ENCODE data around the gene SHANK1.
"Not testable (repeated sequence)": the region's sequence is repeated elsewhere in the genome, so short reads cannot be mapped to it uniquely, and the experiment has no call there.

The SHANK1 gene

DNA sequence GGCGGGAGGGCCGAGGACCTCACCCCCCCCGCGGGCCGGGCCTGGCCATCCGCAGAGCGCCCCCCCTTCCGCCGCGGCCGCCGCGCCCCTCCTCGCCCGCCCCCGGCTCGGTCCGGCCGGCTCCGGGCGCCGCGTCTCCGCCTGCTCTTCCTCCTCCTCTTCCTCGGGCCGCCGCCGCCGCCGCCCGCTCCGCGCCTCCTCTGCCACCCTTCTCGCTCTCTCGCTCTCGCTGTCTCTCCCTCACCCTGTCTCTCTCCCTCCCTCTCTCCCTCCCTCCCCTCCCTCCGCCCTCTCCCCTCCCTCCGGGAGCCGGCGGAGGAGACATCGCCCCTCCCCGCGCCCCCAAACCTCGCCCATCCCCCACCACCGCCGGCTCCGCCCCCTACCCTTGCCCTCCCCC is at the start of gene SHANK1:
SHANK1 (minus strand) TSS at position 237 of the 400 bp plus-strand sequence. CDS start 2,883 bp downstream, outside the sequence.
- Histone ChIP-seq H3K36me3 (ENCODE audit: insufficient read depth, low read length) (no peaks in the 10 kb centered on the region), H3K27me3 (ENCODE audit: insufficient read depth, low read length, poor library complexity, severe bottlenecking) (no peaks in the 10 kb centered on the region), H3K9me2 (replicated peaks; ENCODE audit: low read depth, low read length) (no peaks in the 10 kb centered on the region), H3K4me2 (ENCODE audit: low read depth, low read length, poor library complexity, severe bottlenecking) (peak within 1 kb of the TSS; percentile 51), H3K9me3 (ENCODE audit: insufficient read depth, low read depth, low read length) (no peaks in the 10 kb centered on the region), H3K4me3 (ENCODE audit: low read length, poor library complexity, severe bottlenecking) (peak within 1 kb of the TSS; percentile 38), H3K9ac (ENCODE audit: low read depth, low read length, poor library complexity, severe bottlenecking) (no peak within 1 kb of the TSS), H3K4me1 (ENCODE audit: insufficient read depth, low read length, poor library complexity, severe bottlenecking) (no peaks in the 10 kb centered on the region), H3K79me2 (ENCODE audit: insufficient read depth, low read length) (no peaks in the 10 kb centered on the region), H2AFZ (ENCODE audit: low read length) (no peak within 1 kb of the TSS), H4K20me1 (ENCODE audit: insufficient read depth, low read length, poor library complexity, severe bottlenecking) (no peaks in the 10 kb centered on the region), H3F3A (ENCODE audit: low read depth) (no peaks in the 10 kb centered on the region)
- no peak for TF ChIP-seq EZH2phosphoT487 (IDR thresholded peaks at IDR 0.05; ENCODE audit: borderline replicate concordance)
- TF ChIP-seq, protein P1, sequence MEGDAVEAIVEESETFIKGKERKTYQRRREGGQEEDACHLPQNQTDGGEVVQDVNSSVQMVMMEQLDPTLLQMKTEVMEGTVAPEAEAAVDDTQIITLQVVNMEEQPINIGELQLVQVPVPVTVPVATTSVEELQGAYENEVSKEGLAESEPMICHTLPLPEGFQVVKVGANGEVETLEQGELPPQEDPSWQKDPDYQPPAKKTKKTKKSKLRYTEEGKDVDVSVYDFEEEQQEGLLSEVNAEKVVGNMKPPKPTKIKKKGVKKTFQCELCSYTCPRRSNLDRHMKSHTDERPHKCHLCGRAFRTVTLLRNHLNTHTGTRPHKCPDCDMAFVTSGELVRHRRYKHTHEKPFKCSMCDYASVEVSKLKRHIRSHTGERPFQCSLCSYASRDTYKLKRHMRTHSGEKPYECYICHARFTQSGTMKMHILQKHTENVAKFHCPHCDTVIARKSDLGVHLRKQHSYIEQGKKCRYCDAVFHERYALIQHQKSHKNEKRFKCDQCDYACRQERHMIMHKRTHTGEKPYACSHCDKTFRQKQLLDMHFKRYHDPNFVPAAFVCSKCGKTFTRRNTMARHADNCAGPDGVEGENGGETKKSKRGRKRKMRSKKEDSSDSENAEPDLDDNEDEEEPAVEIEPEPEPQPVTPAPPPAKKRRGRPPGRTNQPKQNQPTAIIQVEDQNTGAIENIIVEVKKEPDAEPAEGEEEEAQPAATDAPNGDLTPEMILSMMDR (conservative IDR thresholded peaks at IDR 0.05; ENCODE audit: low read length), result no peak

DNA sequence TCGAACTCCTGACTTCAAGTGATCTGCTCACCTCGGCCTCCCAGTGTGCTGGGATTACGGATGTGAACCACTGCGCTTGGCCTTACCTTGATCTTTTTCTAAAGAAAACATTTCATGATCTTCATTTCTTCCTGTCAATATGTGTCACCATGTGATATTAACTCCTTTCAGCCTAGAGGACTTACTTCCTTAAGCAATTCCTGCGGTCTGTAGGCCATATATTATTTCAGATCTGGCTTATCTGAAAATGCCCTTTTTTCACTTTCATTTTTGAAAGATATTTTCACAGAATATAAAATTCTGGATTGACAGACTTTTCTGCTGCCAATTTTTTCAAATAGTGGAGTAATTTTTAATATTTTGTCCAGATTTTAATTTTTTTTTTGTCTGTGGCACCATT is 48.7 kb upstream of the SHANK1 start:
- Histone ChIP-seq H3K27me3 (ENCODE audit: insufficient read depth, low read length, poor library complexity, severe bottlenecking) (no peaks in the 10 kb centered on the region), H3K4me3 (ENCODE audit: low read length, poor library complexity, severe bottlenecking) (no peak overlapping the region), H3F3A (ENCODE audit: low read depth) (no peaks in the 10 kb centered on the region), H3K9me3 (ENCODE audit: insufficient read depth, low read depth, low read length) (no peaks in the 10 kb centered on the region), H3K36me3 (ENCODE audit: insufficient read depth, low read length) (no peaks in the 10 kb centered on the region), H4K20me1 (ENCODE audit: insufficient read depth, low read length, poor library complexity, severe bottlenecking) (no peaks in the 10 kb centered on the region), H3K79me2 (ENCODE audit: insufficient read depth, low read length) (no peaks in the 10 kb centered on the region), H3K4me2 (ENCODE audit: low read depth, low read length, poor library complexity, severe bottlenecking) (no peak overlapping the region), H3K9ac (ENCODE audit: low read depth, low read length, poor library complexity, severe bottlenecking) (no peak overlapping the region), H3K9me2 (replicated peaks; ENCODE audit: low read depth, low read length) (no peaks in the 10 kb centered on the region), H2AFZ (ENCODE audit: low read length) (no peak overlapping the region), H3K4me1 (ENCODE audit: insufficient read depth, low read length, poor library complexity, severe bottlenecking) (no peaks in the 10 kb centered on the region)
- TF ChIP-seq EZH2phosphoT487 (IDR thresholded peaks at IDR 0.05; ENCODE audit: borderline replicate concordance), result no peak
- TF ChIP-seq, protein P1 (conservative IDR thresholded peaks at IDR 0.05; ENCODE audit: low read length), result no peak

DNA sequence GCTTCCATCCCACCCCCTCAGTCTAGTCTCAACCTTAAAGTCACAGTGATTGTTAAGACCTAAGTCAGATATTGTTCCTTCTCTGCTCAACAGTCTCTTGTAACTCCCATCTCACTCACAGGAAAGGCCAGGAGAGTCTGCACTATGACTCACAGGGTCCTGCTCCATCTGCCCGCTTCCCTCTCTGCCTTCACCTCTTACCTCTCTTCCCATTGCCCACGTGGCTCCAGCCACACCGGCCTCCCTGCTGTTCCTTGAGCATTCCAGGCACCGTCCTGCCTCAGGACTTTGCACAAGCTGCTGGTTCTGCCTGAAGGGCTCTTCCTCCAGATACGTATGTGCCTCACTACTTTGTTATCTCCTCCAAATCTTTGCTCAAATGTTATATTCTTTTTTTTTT is 47.7 kb upstream of the SHANK1 start:
- not testable (repeated sequence) for H3K4me1 ChIP-seq (ENCODE audit: insufficient read depth, low read length, poor library complexity, severe bottlenecking); H3K79me2 ChIP-seq (ENCODE audit: insufficient read depth, low read length); H3K4me3 ChIP-seq (ENCODE audit: low read length, poor library complexity, severe bottlenecking); H3K27me3 ChIP-seq (ENCODE audit: insufficient read depth, low read length, poor library complexity, severe bottlenecking); H2AFZ ChIP-seq (ENCODE audit: low read length); H3K36me3 ChIP-seq (ENCODE audit: insufficient read depth, low read length); H3F3A ChIP-seq (ENCODE audit: low read depth); H4K20me1 ChIP-seq (ENCODE audit: insufficient read depth, low read length, poor library complexity, severe bottlenecking); H3K9me2 ChIP-seq (replicated peaks; ENCODE audit: low read depth, low read length); H3K4me2 ChIP-seq (ENCODE audit: low read depth, low read length, poor library complexity, severe bottlenecking); H3K9me3 ChIP-seq (ENCODE audit: insufficient read depth, low read depth, low read length); H3K9ac ChIP-seq (ENCODE audit: low read depth, low read length, poor library complexity, severe bottlenecking)

DNA sequence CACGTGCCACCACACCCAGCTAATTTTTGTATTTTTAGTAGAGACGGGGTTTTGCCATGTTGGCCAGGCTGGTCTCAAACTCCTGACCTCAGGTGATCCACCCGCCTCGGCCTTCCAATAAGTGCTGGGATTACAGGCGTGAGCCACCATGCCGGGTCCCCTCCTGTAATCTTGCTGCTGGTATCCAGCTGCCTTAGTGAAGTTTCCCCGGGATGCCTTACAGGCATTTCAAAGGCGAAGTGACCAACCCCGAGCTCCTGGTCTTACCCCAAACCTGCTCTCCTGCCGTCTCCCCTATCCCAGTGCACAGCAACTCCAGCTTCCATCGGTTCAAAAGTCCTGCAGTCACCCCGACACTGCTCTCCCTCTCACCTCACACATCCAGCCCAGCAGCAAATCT is 47.1 kb upstream of the SHANK1 start:
- not testable (repeated sequence) for H3F3A ChIP-seq (ENCODE audit: low read depth); H3K9ac ChIP-seq (ENCODE audit: low read depth, low read length, poor library complexity, severe bottlenecking); H3K9me3 ChIP-seq (ENCODE audit: insufficient read depth, low read depth, low read length)

More for the DNA sequence above, 47.1 kb upstream of the SHANK1 start:
- H3K9me2 ChIP-seq (replicated peaks; ENCODE audit: low read depth, low read length); H3K27me3 ChIP-seq (ENCODE audit: insufficient read depth, low read length, poor library complexity, severe bottlenecking); H3K79me2 ChIP-seq (ENCODE audit: insufficient read depth, low read length); H3K4me1 ChIP-seq (ENCODE audit: insufficient read depth, low read length, poor library complexity, severe bottlenecking); H2AFZ ChIP-seq (ENCODE audit: low read length); H3K4me2 ChIP-seq (ENCODE audit: low read depth, low read length, poor library complexity, severe bottlenecking); H3K4me3 ChIP-seq (ENCODE audit: low read length, poor library complexity, severe bottlenecking); H4K20me1 ChIP-seq (ENCODE audit: insufficient read depth, low read length, poor library complexity, severe bottlenecking); H3K36me3 ChIP-seq (ENCODE audit: insufficient read depth, low read length): not testable (repeated sequence)
